GM19455 (cell line): ENCODE measurements around the gene NUDCD2.
"Not testable (repeated sequence)": the region's sequence is repeated elsewhere in the genome, so short reads cannot be mapped to it uniquely, and the experiment has no call there.

Experiments used
- ATAC-seq: cut with Tn5 transposase; IDR thresholded peaks from one replicate; pipeline ENCODE4 v1.9.1; 2021; ENCODE audit not compliant: unreplicated experiment

Gene NUDCD2

DNA sequence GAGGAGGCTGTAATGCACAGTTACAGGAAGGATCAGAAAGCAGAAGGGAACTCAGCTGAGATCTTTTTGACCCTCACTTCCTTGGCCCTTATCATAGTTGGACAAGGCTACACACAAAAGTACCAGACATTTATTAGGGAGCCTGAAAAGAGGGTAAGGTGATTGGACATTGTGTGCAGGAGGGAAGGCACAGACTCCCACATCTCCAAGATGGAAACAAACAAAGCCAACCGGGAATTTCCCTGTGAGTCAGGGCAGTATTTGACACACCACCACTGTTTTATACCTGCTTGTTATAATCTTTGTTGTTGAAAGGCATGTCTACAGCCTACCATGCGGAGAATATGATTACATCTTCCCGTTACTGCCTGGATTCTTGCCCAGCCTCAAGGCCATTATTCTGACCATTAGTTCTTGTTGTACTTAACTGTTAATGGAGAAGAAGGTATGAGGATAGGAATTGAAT is 25.5 kb downstream of the NUDCD2 start:
- no peak for ATAC-seq

DNA sequence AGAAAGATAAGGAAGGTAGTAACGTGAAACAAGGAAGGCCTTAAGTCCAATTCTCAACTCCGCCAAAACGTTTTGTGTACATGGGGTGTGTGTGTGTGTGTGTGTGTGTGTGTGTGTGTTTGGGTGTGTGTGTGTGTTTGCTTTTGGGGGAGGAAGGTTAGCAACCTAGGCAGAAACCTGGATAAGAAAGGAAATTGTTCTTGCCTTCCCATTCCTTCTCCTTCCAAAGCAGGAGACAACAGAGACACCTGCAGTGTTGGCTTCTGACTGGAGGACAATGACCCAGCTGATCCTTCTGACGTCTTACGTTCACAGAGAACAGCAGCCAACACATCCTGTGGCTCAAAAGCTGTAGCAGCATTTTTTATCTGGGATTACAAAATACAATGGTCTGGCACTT is 26.6 kb downstream of the NUDCD2 start:
- no peak for ATAC-seq

- no peak for ATAC-seq
Measured at GRCh38 chr5:163432544-163432943, 27.4 kb downstream of the NUDCD2 start.

DNA sequence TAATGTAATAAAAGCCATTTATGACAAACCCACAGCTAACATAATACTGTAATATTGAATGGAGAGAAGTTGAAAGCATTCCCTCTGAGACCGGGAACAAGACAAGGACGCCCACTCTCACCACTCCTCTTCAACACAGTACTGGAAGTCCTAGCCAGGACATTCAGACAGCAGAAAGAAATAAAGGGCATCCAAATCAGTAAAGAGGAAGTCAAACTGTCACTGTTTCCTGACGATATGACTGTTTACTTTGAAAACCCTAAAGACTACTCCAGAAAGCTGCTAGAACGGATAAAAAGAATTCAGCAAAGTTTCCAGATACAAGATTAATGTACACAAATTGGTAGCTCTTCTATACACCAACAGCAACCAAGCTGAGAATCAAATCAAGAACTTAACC is 33.8 kb downstream of the NUDCD2 start:
- ATAC-seq, result not testable (repeated sequence)

GRCh38 chr5:163424836-163425235 is 35.1 kb downstream of the NUDCD2 start:
- ATAC-seq, result no peak

- ATAC-seq, result not testable (repeated sequence)
Measured at GRCh38 chr5:163415673-163416072, 44.2 kb downstream of the NUDCD2 start.

GRCh38 chr5:163410505-163410904 is 49.4 kb downstream of the NUDCD2 start:
- no peak for ATAC-seq

GRCh38 chr5:163409384-163409783 is 50.5 kb downstream of the NUDCD2 start:
- no peak for ATAC-seq

- ATAC-seq, result peak; percentile 73
Measured at GRCh38 chr5:163408311-163408923, 51.5 kb downstream of the NUDCD2 start.

DNA sequence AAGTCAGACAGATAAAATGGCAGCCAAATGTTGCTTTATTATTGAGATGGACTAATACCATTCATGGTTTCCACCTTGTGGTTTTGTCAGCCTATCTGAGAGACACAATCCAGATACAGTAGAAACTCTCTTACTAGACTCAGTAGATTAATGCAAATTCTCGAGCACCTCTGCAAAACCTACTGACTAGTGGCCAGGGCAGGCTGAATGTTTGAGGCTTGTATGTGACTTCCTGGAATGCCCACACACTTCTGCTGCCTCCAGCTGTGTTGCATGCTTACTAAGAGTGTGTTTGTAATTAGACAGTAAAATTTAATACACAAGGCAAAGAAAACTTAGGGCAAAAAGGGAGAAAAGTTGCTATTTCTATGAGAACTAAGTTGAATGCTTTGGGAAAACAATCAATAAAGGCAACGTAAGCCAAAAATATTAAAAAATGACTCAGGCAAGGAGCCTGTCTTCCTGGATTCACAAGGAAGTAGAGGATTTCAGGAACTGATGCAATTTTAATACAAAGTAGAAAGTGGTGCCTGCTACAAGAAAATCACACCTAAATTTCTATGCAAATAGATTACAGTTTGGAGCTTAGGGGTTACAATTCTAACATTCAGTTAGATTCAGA is 52.8 kb downstream of the NUDCD2 start:
- peak; percentile 94 for ATAC-seq

- no peak for ATAC-seq
Measured at GRCh38 chr5:163404364-163405173, 55.3 kb downstream of the NUDCD2 start.

GRCh38 chr5:163402007-163402406 is 57.9 kb downstream of the NUDCD2 start:
- ATAC-seq, result no peak

DNA sequence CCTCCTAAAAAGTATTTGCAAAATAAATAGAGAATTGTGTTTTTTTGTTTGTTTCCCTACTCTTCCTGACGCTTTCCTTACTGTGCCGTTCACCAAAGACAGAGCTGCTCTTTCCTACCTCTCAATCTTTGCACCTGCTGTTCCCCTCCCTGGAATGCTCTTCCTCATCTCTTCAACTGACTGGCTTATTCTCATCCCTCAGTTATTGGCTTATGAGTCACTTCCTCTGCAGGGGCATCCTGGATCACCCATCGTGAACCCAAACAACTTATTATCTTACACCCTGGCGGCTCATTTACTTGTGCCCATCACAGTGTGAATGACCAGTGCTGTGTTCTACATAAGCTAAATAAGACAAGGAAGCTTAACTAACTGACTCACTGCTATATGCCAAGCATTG is 58.6 kb downstream of the NUDCD2 start:
- no peak for ATAC-seq

DNA sequence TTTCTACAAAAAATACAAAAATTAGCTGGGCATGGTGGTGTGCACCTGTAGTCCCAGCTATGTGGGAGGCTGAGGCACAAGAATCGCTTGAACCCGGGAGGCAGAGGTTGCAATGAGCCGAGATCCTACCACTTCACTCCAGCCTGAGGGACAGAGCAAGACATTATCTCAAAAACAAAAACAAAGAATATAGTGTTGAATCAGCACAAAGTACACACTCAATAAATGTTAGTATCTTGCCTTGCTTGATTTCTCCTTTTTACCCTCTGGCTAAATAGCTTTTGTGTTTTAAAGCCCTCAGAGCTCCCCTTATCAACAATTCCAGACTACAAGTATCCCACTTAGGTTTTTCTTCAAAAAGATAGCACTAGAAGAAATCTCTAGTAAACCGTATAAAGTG is 60.0 kb downstream of the NUDCD2 start:
- ATAC-seq, result no peak

DNA sequence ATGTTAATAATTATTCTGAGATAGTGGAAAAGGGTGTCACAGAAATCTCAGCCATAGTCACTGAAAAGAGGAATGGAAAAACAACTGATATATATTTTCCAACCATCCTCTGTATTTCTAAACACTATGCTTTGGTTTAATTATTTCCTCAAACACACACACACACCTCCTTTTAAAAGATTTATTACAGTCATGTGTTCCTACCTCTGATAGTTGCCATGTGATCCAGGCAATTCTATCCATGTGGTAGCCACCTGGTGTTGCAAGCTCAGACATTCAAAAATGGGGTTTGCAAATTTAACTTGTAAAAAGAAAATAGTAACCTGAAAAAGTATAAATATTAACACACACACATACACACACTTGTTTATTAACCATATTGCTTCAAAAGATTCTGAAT is 62.5 kb downstream of the NUDCD2 start:
- no peak for ATAC-seq

- ATAC-seq, result not testable (repeated sequence)
Measured at GRCh38 chr5:163396818-163397340, 63.0 kb downstream of the NUDCD2 start.
